DMS53 (cell line): ENCODE data around the gene BRWD1.

Source experiments
- DNase-seq: peaks from one replicate; lab custom pipeline; 2025; lab: John Stamatoyannopoulos, UW

The BRWD1 gene

GRCh38 chr21:39327727-39328126, 14.3 kb upstream of the BRWD1 start:
- no peak for DNase-seq

DNA sequence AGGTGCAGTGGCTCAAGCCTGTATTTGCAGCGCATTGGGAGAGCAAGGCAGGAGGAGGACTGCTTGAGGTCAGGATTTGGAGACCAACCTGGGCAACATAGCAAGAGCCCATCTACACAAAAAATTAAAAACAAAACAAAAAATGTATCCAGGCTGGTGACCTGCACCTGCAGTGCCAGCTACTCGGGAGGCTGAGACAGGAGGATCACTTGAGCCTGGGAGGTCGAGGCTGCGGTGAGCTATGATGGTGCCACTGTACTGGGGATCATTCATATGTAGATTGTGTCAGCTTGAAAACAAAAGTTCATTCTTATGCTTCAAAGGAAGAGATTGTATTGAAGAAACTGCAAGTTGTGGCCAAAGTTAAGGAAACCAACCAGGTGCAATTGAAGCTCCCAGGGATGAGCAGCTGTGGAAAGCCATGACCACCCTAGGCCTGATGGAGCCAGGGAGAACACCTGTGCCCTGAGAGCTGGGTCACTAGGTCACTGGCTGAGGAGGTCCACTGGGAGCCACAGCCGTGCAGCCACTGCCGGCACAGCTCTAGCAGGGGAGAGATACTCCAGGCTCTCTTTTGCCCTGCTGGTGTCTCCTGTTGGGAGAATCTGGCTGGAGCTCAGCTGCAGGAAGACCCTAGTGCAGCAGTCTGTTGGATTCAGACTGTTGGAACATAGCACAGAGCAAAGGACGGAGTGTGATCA, 13.3 kb upstream of the BRWD1 start:
- DNase-seq = no peak

GRCh38 chr21:39325458-39325857, 12.0 kb upstream of the BRWD1 start:
- no peak for DNase-seq

GRCh38 chr21:39321424-39321823, 8.0 kb upstream of the BRWD1 start:
- DNase-seq = no peak

GRCh38 chr21:39319814-39320332, 6.4 kb upstream of the BRWD1 start:
- no peak for DNase-seq

DNA sequence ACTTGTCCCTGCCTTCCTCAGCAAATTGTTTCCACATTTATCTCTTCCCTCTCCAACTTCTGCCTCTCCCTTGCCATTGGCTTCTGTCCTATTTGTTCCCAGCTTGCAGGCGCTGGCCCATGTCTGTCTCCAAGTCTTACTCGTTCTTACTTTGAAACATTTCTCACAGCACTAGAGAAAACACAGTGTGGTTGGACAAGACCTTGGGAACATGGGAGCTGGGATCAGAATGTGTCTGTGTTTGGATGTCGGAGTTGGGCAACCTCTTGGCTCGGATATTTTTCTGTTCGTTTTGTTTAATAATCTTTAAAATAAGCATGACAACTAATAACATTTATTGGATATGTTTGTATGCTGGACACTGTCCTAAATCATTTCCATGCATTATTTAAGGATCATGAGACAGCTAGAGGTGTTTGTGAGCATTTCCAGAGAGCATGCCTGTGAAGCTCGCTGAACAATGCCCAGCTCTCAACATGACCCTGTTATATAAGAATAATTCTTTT, 5.9 kb upstream of the BRWD1 start:
- no peak for DNase-seq

DNA sequence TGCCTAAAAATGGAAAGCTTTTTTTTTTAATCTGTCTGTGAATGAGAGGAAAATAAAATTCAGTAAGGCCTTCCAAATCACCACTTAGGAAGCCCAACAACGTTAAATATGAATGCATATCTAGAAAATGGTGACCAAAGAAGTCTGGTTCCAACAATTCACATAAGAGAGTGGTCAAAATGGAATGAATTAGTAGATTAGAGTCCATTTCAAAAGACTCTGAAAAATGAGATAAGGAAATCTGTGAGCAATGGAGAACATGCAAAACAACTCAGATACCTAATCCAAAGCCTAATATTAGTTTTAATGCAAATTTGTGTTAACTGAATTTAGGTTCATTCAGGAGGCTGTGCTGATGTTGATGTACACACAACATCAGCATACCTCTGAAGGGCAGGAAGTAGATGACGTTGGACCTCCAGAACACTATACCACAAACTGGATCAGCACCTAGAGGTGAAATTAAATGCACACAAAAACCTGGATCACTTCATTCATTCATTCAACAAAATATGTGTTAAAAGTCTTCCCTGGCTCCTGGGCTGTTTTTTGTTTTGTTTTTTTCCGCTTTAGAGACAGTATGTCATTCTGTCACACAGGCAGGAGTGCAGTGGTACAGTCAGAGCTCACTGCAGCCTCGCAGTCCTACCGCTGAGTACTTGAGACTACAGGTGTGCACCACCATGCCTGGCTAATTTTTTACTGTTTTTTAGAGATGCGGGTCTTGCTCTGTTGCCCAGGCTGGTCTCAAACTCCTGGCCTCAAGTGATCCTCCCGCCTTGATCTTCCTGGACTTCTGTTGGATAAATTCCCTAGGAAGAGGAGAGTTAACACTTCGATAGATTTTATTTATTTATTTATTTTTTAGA, 4.9 kb upstream of the BRWD1 start:
- no peak for DNase-seq

DNA sequence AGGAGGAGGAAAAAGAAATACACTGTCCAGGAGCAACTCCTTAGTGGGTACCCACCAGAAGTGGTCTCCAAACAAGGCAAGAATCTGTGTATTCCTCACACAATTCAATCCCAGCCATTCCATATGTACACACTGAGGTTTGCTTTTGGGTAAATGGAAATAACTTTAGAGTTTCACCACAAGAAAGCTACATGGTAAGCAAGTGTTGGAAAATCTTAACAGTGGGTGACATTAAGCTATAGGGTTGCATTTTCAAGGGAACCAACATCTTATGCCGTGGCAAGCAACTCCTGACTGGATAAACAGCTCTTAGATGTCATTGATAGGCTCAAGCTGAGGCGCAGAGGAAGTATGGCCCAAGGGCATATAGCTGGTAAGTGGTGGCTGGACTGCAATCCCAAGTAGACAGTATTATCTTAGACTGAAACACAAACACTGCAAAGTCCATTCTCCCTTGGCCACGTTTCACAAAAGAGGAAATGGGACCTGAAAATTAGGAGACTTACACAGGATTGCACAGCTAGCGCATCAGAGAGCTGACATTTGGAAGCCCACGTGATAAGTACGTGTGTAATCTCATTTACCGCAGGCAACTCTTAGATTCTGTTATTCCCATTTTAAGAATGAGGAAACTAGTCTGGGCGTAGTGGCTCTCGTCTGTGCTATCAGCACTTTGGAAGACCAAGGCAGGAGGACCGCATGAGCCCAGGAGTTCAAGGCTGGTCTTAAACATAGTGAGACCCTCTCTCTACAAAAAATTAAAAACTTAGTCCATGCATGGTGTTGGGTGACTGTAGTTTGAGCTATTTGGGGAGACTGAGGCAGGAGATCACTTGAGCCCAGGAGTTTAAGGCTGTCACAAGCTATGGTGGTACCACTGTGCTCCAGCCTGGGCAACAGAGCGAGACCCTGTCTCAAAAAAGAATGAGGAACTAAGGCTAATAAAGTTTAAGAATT, 4.0 kb upstream of the BRWD1 start:
- DNase-seq = no peak

GRCh38 chr21:39316729-39317128, 3.3 kb upstream of the BRWD1 start:
- DNase-seq = no peak

- DNase-seq = no peak
These were observed 2.4 kb upstream of the BRWD1 start for GRCh38 chr21:39315603-39316445.

DNA sequence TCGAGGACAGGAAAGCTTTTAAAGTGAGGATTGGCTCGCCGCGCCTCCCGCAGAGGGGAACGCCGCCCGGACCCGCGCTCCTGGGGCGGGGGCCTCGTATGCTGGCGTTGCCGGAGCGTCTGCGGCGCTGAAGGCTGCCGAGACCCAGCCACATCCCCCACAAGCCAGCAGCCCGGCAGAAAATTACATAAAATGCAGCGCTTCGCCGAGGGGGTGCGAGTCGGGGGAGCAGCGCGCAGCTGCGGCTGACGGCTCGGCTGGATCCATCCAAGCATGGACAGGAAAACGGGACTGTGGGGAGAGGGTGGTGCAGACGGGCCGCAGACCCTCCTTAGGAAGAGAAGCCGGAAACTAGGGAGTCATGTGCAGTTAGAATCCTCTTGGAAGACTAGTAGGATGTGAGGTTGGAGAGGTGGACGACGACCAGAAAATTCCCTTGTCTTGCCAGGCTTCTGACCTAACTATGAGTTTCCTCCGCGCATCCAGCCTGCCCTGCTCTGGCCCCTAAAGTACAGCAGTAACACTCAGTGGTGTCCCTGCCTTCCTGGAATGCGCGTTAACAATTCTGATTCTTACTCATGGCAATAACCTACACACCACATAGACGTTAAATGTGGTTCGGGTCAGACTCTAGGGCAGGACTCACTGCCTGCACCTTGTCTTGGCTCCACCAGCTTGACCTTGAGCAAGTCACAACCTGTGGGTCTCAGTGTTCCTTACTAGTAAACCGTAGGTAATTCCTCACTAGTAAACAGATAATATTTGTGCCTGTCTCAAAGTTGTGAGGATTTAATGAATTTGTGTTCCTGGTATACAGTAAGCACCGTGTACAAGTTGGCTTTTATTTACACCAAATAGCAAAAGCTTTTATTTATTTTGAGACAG, 953 bp upstream of the BRWD1 start:
- DNase-seq = peak; percentile 69

DNA sequence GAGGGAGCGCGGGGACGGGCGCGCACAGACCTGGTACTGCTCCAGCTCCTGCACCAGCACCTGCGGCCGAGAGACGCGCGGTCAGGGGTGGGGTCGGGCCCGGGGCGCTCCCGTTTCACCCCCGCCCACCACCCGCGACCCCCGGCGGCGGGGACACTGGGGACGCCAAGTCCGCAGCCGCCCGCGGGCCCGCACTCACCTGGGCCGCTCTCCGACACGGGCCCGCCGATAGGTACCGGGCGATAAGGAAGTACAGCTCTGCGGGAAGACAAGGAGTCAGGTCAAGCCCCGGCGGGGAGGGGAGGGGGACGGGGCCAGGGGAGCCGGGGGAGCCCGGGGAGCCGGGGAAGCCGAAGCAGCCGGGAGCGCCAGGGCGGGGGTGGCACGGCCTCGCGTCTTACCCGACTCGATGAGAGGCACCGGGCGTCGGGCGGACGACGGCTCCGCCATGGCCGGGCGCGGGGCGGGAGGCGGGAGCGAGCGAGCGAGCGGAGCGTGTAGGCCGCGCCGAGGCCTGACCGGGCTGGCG, 326 bp downstream of the BRWD1 start:
- DNase-seq = peak; percentile 81

DNA sequence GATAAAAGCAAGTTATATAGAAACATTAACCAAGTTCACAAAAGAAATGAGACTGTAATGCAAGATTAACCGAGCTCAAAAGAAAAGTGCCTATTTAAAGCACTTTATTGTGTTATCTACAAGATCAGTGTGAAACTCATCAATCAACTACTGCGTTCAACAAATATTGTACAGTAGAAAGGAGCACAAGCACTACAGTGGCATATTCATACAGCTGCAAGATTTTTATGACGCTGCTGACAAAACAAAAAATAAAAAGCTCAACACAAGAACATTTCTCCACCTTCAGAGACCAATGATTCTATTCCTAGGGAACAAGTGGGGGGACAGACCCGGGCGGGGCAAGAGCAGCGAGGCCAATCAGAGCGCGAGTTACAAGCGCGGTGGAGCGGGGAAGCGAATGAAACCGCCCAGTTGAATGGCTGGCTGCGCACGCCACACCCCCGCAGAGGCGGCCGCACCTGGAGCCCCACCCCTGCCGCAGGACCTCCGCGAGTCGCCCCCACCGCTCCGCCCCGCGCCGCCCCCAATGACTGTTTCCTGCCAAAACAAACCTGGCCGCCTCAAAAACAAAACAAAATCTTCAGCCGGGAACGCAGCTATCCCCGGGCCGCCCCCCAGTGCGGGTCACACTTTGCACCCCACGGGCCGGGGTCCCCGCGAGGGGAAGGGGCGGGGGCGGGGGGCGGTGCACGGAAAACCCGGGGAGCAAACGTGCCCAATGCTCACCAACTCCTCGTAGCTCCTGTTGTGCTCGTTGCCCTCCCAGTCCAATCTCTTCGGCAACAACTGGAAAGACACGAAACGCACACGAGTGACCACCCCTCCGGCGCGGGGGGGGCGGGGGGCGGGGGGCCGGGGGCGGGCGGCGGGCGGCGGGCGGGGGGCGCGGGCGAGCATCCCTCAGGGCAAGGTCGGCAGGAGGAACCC, 1.1 kb downstream of the BRWD1 start:
- DNase-seq = peak; percentile 87

- DNase-seq = no peak
These were observed 2.3 kb downstream of the BRWD1 start for GRCh38 chr21:39311164-39311563.

GRCh38 chr21:39307466-39307865, 6.0 kb downstream of the BRWD1 start:
- DNase-seq = no peak

DNA sequence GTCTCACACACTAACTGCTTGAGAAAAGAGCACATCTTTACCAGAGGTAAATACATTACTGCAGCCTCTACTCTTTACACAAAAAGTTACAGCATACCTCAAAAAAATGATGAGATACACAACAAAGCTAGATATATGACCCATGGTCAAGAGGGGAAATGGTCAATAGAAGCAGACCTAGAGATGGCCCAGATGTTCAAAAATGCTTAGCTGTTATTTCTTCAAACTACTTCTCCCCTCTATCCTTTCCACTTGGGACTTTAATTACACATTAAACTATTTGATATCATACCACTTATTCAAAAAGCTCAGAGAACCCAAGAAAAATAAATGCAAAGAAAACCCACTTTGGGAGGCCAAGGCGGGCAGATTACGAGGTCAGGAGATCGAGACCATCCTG, 12.8 kb downstream of the BRWD1 start:
- DNase-seq = no peak

GRCh38 chr21:39296891-39297290, 16.5 kb downstream of the BRWD1 start:
- DNase-seq = no peak

- DNase-seq = no peak
These were observed 24.4 kb downstream of the BRWD1 start for GRCh38 chr21:39288987-39289386.

DNA sequence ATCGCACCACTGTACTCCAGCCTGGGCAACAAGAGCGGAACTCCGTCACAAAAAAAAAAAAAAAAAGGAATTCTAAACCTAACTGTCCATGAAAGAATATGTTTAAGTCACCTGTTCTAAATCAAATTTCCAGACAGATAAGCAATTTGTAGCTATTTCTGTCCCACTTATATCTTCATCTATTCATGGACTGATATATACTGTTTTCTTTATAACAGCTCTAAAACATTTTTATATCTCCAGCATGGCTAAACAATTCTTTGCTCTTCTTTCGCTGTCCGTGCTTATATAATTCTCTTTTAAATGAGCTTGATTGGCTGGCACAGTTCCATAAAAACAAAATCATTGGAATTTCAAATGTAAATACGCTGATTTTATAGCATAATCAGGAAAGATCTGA, 30.5 kb downstream of the BRWD1 start:
- no peak for DNase-seq
